Left ventricle myocardium inferior (tissue), 1 donor: ENCODE measurements around the gene IZUMO2. TPM values are rescaled to one million over a fixed set of nuclear protein-coding genes. Genes with fewer than 3 reads are reported as not detected.

Source experiments
- DNase-seq: peaks from one replicate; pipeline ENCODE4 v3.0.0-alpha.2; 2020
- H3K27ac ChIP-seq: fragments of 200-600 bp; replicated peaks from 2 replicates; pipeline ENCODE4 v1.8.0; 2021
- H3K27me3 ChIP-seq: fragments of 200-600 bp; 2 replicates; pipeline ENCODE4 v1.8.0; 2021; ENCODE audit warnings: low read depth
- H3K36me3 ChIP-seq: fragments of 200-600 bp; 2 replicates; pipeline ENCODE4 v1.8.0; 2021
- H3K4me1 ChIP-seq: fragments of 200-600 bp; 2 replicates; pipeline ENCODE4 v1.8.0; 2021
- H3K4me3 ChIP-seq: fragments of 200-600 bp; 2 replicates; pipeline ENCODE4 v1.8.0; 2021; ENCODE audit warnings: mild to moderate bottlenecking, moderate library complexity
- H3K9me3 ChIP-seq: fragments of 200-600 bp; replicated peaks from 2 replicates; pipeline ENCODE4 v1.8.0; 2021
- CTCF ChIP-seq: fragments of 200-600 bp; IDR thresholded peaks from 2 replicates; pipeline ENCODE4 v1.8.0; 2021; ENCODE audit warnings: antibody characterized with exemption, mild to moderate bottlenecking, borderline replicate concordance
- intact Hi-C: fragments of 100-400 bp; cut with micrococcal nuclease; formaldehyde crosslinking; loops from one replicate; pipeline ENCODE4 v1.11.0; 2022
- total RNA-seq: library from RNA; stranded (reverse); fragmentation: NEBNext Ultra II Directional; extraction: Animal tissue kit (Norgen Biotek cat#: 25700); gene quantifications from one replicate; pipeline ENCODE4 v1.2.1, GENCODE V29; 2021
- donor health status: DM: no; HTN: yes; CAD: no; lungs with severe emphysema.

Gene IZUMO2
- total RNA-seq, 1 donor from 2014 or later: not detected

DNA sequence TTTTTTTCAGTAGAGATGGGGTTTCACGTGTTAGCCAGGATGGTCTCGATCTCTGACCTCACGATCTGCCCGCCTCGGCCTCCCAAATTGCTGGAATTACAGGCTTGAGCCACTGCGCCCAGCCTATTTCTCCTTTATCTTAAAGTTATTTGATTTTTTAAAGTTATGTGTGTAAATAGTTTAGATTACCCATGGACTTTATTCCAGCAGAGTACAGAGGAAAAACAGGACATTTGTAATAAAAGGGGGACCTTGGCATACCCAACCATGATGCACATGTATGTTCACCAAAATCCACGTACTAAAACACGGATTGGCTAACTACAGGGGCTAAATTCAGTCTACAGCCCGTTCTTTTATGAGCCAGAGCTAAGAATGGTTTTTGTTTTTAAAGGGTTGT lies 13.7 kb upstream of the IZUMO2 start:
- no peaks in the 10 kb centered on the region for H3K9me3 ChIP-seq
- no peaks in the 10 kb centered on the region for H3K27me3 ChIP-seq

DNA sequence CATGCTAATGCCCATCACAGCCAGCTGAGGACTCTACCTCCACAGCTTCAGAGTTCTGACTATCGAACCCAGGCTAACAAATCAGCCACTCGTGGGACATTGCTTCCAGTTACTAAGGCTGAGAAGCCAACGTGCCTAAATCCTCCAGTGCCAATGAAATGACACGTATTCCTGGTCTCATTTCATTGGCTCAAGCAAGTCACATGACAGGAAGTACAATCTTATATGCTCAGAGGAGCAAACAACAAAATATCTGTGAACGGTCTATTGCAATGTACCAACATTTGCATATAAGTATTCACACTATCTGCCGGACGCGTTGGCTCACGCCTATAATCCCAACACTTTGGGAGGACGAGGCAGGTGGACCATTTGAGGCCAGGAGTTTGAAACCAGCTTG lies 12.8 kb upstream of the IZUMO2 start:
- no peak for DNase-seq
- intact Hi-C loops: no loop called here
- H3K9me3 ChIP-seq: no peaks in the 10 kb centered on the region
- H3K27ac ChIP-seq: no peak overlapping the region
- no peak for TF ChIP-seq CTCF
- H3K27me3 ChIP-seq: no peaks in the 10 kb centered on the region
- H3K4me1 ChIP-seq: no peaks in the 10 kb centered on the region
- no peak overlapping the region for H3K4me3 ChIP-seq
- H3K36me3 ChIP-seq: no peaks in the 10 kb centered on the region

More for the DNA sequence above, 13.7 kb upstream of the IZUMO2 start:
- TF ChIP-seq CTCF: no peak
- no peaks in the 10 kb centered on the region for H3K36me3 ChIP-seq
- intact Hi-C loops: no loop called here
- no peaks in the 10 kb centered on the region for H3K4me1 ChIP-seq
- H3K4me3 ChIP-seq: no peak overlapping the region
- no peak overlapping the region for H3K27ac ChIP-seq
- no peak for DNase-seq

DNA sequence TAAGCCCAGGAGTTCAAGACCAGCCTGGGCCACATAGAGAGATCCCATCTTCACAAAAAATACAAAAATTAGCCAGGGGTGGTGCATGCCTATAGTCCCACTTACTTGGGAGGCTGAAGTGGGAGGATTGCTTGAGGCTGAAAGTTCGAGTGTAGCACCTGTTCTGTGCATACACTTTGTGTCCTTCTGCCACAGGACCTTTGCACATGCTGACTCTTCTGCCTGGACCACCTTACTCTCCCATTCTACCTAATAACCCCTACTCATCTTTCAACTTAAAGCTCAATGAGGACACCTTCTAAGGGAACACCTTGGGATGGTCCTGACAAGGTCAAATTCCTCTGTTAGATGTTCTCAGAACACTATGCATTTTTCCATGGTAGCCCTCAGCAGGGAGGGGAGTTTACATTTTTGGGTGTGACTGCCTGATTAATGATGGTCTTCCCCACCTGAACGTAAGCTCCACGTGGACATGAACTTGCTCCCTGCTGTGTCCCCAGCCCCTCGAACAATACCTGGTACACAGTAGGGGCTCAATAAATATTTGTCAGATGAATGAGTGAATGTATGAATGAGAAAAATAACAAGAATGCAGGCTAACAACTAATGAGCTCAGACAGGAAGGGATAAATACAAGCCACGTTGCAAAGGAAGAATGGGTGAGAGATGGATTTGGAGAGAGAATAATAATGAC lies 11.2 kb upstream of the IZUMO2 start:
- Histone ChIP-seq H3K9me3 (no peaks in the 10 kb centered on the region), H3K27ac (no peak overlapping the region), H3K4me1 (no peaks in the 10 kb centered on the region), H3K4me3 (no peak overlapping the region), H3K27me3 (peaks cover 2% of the 10 kb centered on the region), H3K36me3 (no peaks in the 10 kb centered on the region)
- no peak for DNase-seq
- intact Hi-C loops: no loop called here
- TF ChIP-seq CTCF: no peak

GRCh38 chr19:50173127-50173526 lies 10.0 kb upstream of the IZUMO2 start:
- Histone ChIP-seq H3K9me3 (no peaks in the 10 kb centered on the region), H3K27ac (no peak overlapping the region), H3K36me3 (no peaks in the 10 kb centered on the region), H3K4me3 (no peak overlapping the region), H3K4me1 (no peaks in the 10 kb centered on the region), H3K27me3 (peaks cover 11% of the 10 kb centered on the region)
- no peak for DNase-seq
- TF ChIP-seq CTCF: no peak
- intact Hi-C loops: no loop called here

GRCh38 chr19:50172726-50173125 lies 9.6 kb upstream of the IZUMO2 start:
- Histone ChIP-seq H3K27me3 (peaks cover 15% of the 10 kb centered on the region), H3K4me3 (no peak overlapping the region), H3K4me1 (no peaks in the 10 kb centered on the region), H3K27ac (no peak overlapping the region), H3K36me3 (no peaks in the 10 kb centered on the region), H3K9me3 (no peaks in the 10 kb centered on the region)
- no peak for TF ChIP-seq CTCF
- intact Hi-C loops: no loop called here
- DNase-seq: no peak
